Brain microvascular endothelial cell (primary cell): ENCODE measurements around the gene RASL11A.

Experiments used
- DNase-seq: peaks from one replicate; pipeline ENCODE4 v3.0.0-alpha.2; 2020
- H3K27ac ChIP-seq: fragments of 250-450 bp; sonication (Bioruptor Pico); 2 replicates; pipeline ENCODE4 v1.5.1; 2020; ENCODE audit warnings: mild to moderate bottlenecking, moderate library complexity
- H3K27me3 ChIP-seq: fragments of 250-450 bp; sonication (Bioruptor Pico); replicated peaks from 2 replicates; pipeline ENCODE4 v1.5.1; 2020; ENCODE audit warnings: mild to moderate bottlenecking
- H3K36me3 ChIP-seq: fragments of 250-450 bp; sonication (Bioruptor Pico); replicated peaks from 2 replicates; pipeline ENCODE4 v1.5.1; 2020; ENCODE audit warnings: mild to moderate bottlenecking
- H3K4me3 ChIP-seq: 2 replicates; pipeline ENCODE4 v1.5.1; 2011; ENCODE audit warnings: low read depth, mild to moderate bottlenecking, control low read depth, low read length, moderate library complexity
- CTCF ChIP-seq: IDR thresholded peaks from 2 replicates; pipeline ENCODE4 v1.5.1; 2011; ENCODE audit warnings: low read depth, mild to moderate bottlenecking, moderate library complexity, low read length, control low read depth, inconsistent platforms; ENCODE audit errors: missing control alignments
- in situ Hi-C: cut with HindIII; loops from 2 replicates; pipeline ENCODE4 v1.10.0; 2017; ENCODE audit warnings: low sequenced_read_pairs, low pct_ligation_motif_present

The RASL11A gene

GRCh38 chr13:27263438-27263837 is 7.2 kb upstream of the RASL11A start:
- H3K36me3 ChIP-seq, result peaks cover 11% of the 10 kb centered on the region
- no peak for TF ChIP-seq CTCF
- no peaks in the 10 kb centered on the region for H3K27me3 ChIP-seq
- no peak overlapping the region for H3K27ac ChIP-seq
- no peak for DNase-seq
- H3K4me3 ChIP-seq, result no peak overlapping the region
- in situ Hi-C loops, result no loop called here

- H3K27me3 ChIP-seq, result no peaks in the 10 kb centered on the region
- peak; percentile 56 for DNase-seq
- in situ Hi-C loops, result no loop called here
- peak overlapping the region; percentile 23 for H3K27ac ChIP-seq
- TF ChIP-seq CTCF, result no peak
- H3K36me3 ChIP-seq, result peaks cover 8% of the 10 kb centered on the region
- H3K4me3 ChIP-seq, result no peak overlapping the region
These were observed 6.4 kb upstream of the RASL11A start for GRCh38 chr13:27264181-27264580.

GRCh38 chr13:27264648-27265047 is 6.0 kb upstream of the RASL11A start:
- H3K36me3 ChIP-seq, result peaks cover 5% of the 10 kb centered on the region
- H3K27ac ChIP-seq, result no peak overlapping the region
- H3K4me3 ChIP-seq, result no peak overlapping the region
- no peak for DNase-seq
- no peaks in the 10 kb centered on the region for H3K27me3 ChIP-seq
- in situ Hi-C loops, result no loop called here
- TF ChIP-seq CTCF, result no peak

- in situ Hi-C loops, result no loop called here
- H3K27ac ChIP-seq, result no peak overlapping the region
- no peak for DNase-seq
- TF ChIP-seq CTCF, result no peak
- no peak overlapping the region for H3K4me3 ChIP-seq
- H3K36me3 ChIP-seq, result no peaks in the 10 kb centered on the region
- H3K27me3 ChIP-seq, result no peaks in the 10 kb centered on the region
These were observed 3.7 kb upstream of the RASL11A start for GRCh38 chr13:27266917-27267316.

GRCh38 chr13:27267596-27267995 is 3.0 kb upstream of the RASL11A start:
- in situ Hi-C loops, result no loop called here
- Histone ChIP-seq H3K36me3 (no peaks in the 10 kb centered on the region), H3K27me3 (no peaks in the 10 kb centered on the region), H3K27ac (no peak overlapping the region), H3K4me3 (no peak overlapping the region)
- no peak for DNase-seq
- no peak for TF ChIP-seq CTCF

- Histone ChIP-seq H3K36me3 (no peaks in the 10 kb centered on the region), H3K27me3 (no peaks in the 10 kb centered on the region), H3K4me3 (no peak overlapping the region), H3K27ac (no peak overlapping the region)
- TF ChIP-seq CTCF, result no peak
- in situ Hi-C loops, result no loop called here
- no peak for DNase-seq
These were observed 1.4 kb upstream of the RASL11A start for GRCh38 chr13:27269114-27269665.
